Stomach (tissue), 9 donors: ENCODE measurements around the gene CREBBP. TPM values are rescaled to one million over a fixed set of nuclear protein-coding genes. Genes with fewer than 3 reads are reported as not detected.

Experiments
- DNase-seq, 2 donors: peaks; one replicate each; pipeline versions ENCODE4 v3.0.0 to v3.0.0-alpha.2; 2013 to 2019
- H3K27ac ChIP-seq, 5 donors: fragments of 200-600 bp in 4 of 5; sonication (generic) in 4 of 5; one replicate each; pipeline ENCODE4 v1.5.1; 2013 to 2019; ENCODE audit warnings: mild to moderate bottlenecking in 1 of 5, moderate library complexity in 1 of 5
- H3K27me3 ChIP-seq, 3 donors: fragments of 200-600 bp; sonication (generic); one replicate each; pipeline ENCODE4 v1.5.1; 2017 to 2019; ENCODE audit warnings: mixed run types in 1 of 3
- H3K36me3 ChIP-seq, 4 donors: fragments of 200-600 bp; sonication (generic); 1 replicate in 3 of 4; 2 replicates in 1 of 4; pipeline ENCODE4 v1.5.1; 2016 to 2019
- H3K4me1 ChIP-seq, 4 donors: fragments of 200-600 bp; sonication (generic); one replicate each; pipeline ENCODE4 v1.5.1; 2016 to 2019
- H3K4me3 ChIP-seq, 4 donors: fragments of 200-600 bp; sonication (generic) in 3 of 4; one replicate each; pipeline ENCODE4 v1.5.1; 2016 to 2019; ENCODE audit warnings: mild to moderate bottlenecking in 1 of 4
- H3K9me3 ChIP-seq, 4 donors: fragments of 200-600 bp; sonication (generic); one replicate each; pipeline ENCODE4 v1.5.1; 2016 to 2019
- CTCF ChIP-seq, 7 experiments: fragments of 450-650 bp in 4 of 7; fragments of 200-600 bp in 3 of 7; sonication (generic) in 3 of 7; IDR thresholded peaks; one replicate each; pipeline ENCODE4 v1.5.1; 2016 to 2019; ENCODE audit warnings: antibody characterized with exemption in 7 of 7, control low read depth in 2 of 7, mild to moderate bottlenecking in 1 of 7
- EP300 ChIP-seq: sonication (generic); formaldehyde crosslinking; IDR thresholded peaks from one replicate; pipeline ENCODE4 v1.6.1; 2017; ENCODE audit warnings: antibody characterized with exemption
- POLR2A ChIP-seq, 4 donors: fragments of 450-650 bp; IDR thresholded peaks; one replicate each; pipeline ENCODE4 v1.6.1; 2016; ENCODE audit warnings: antibody characterized with exemption in 4 of 4, control low read depth in 2 of 4, mild to moderate bottlenecking in 1 of 4, moderate library complexity in 1 of 4
- POLR2AphosphoS5 ChIP-seq, 3 donors: sonication (generic); formaldehyde crosslinking; IDR thresholded peaks; one replicate each; pipeline ENCODE4 v1.6.1; 2016; ENCODE audit warnings: antibody characterized with exemption in 3 of 3
- WGBS, 5 donors: extraction: QIAGEN DNeasy Blood & Tissue Kit in 3 of 5; methylation state at CpG; one replicate each; pipeline versions ENCODE4 v1.1.5 to v1.1.7; 2013 to 2018; 5-methylcytosine and 5-hydroxymethylcytosine counted together
- intact Hi-C: fragments of 100-400 bp; cut with DNase I; formaldehyde crosslinking; loops from one replicate; pipeline ENCODE4 v1.15.1; 2023; ENCODE audit warnings: low total_unique reads
- polyA plus RNA-seq, 3 donors: library from polyadenylated mRNA; stranded (reverse); fragments of 200-250 nt; gene quantifications; one replicate each; pipeline ENCODE4 v1.2.3, GENCODE V29; 2013
- total RNA-seq, 5 donors: library from RNA; depleted of rRNA; stranded (reverse); fragments of >200 nt; gene quantifications; one replicate each; pipeline versions ENCODE4 v1.1.0 to v1.2.3, GENCODE V29; 2014 to 2016
- donor health status: healthy with polysubstance abuse.
- donor health status: Bipolar disorder and iron deficiency.
- donor health status: healthy.

The CREBBP gene
- total and polyA plus RNA-seq, 8 donors = 6.7 to 116 (median 75.9) TPM

GRCh38 chr16:3830625-3831254, 49.8 kb downstream of the CREBBP start:
- intact Hi-C loops = no loop called here
- WGBS, 5 donors = 92 to 96% (median 95%) methylated on average over 9 of the region's 9 CpGs
- DNase-seq = no peak
- H3K9me3 ChIP-seq = peaks cover 0 to 15% (median 6%) of the 10 kb centered on the region in 4 donors
- no peak overlapping the region for H3K4me3 ChIP-seq
- TF ChIP-seq POLR2AphosphoS5 (IDR thresholded peaks at IDR 0.05) (no peak), EP300 (no peak), CTCF (IDR thresholded peaks at IDR 0.05) (no peak), POLR2A (IDR thresholded peaks at IDR 0.05) (no peak)
- H3K27ac ChIP-seq = no peak overlapping the region
- H3K27me3 ChIP-seq = no peaks in the 10 kb centered on the region
- peaks cover 0 to 7% (median 2%) of the 10 kb centered on the region in 4 donors for H3K36me3 ChIP-seq
- H3K4me1 ChIP-seq = peaks cover 0 to 62% (median 15%) of the 10 kb centered on the region in 4 donors

- Histone ChIP-seq H3K27ac (no peak overlapping the region), H3K4me1 (peaks cover 5 to 70% (median 23%) of the 10 kb centered on the region in 4 donors), H3K36me3 (peaks cover 0 to 6% (median 1%) of the 10 kb centered on the region in 4 donors), H3K4me3 (no peak overlapping the region), H3K27me3 (no peaks in the 10 kb centered on the region), H3K9me3 (peaks cover 0 to 15% (median 6%) of the 10 kb centered on the region in 4 donors)
- DNase-seq = no peak
- WGBS, 5 donors = 68 to 80% (median 75%) methylated on average over 6 of the region's 6 CpGs
- no peak for TF ChIP-seq POLR2A (IDR thresholded peaks at IDR 0.05)
- TF ChIP-seq POLR2AphosphoS5 (IDR thresholded peaks at IDR 0.05) = no peak
- no peak for TF ChIP-seq CTCF (IDR thresholded peaks at IDR 0.05)
- no peak for TF ChIP-seq EP300
- intact Hi-C loops = no loop called here
Measured at GRCh38 chr16:3829631-3830536, 50.6 kb downstream of the CREBBP start.

GRCh38 chr16:3825940-3826339, 54.6 kb downstream of the CREBBP start:
- peaks cover 44 to 98% (median 60%) of the 10 kb centered on the region in 4 donors for H3K4me1 ChIP-seq
- no peak for TF ChIP-seq POLR2AphosphoS5 (IDR thresholded peaks at IDR 0.05)
- no peak for TF ChIP-seq POLR2A (IDR thresholded peaks at IDR 0.05)
- no peak for TF ChIP-seq CTCF (IDR thresholded peaks at IDR 0.05)
- no peak for TF ChIP-seq EP300
- H3K36me3 ChIP-seq = peaks cover 0 to 6% (median 0%) of the 10 kb centered on the region in 4 donors
- WGBS, 5 donors = 91 to 96% (median 94%) methylated on average over 4 of the region's 4 CpGs
- no peak overlapping the region for H3K4me3 ChIP-seq
- intact Hi-C loops = no loop called here
- H3K27me3 ChIP-seq = no peaks in the 10 kb centered on the region
- no peaks in the 10 kb centered on the region for H3K9me3 ChIP-seq
- H3K27ac ChIP-seq = no peak overlapping the region
- DNase-seq = no peak

GRCh38 chr16:3825103-3825502, 55.4 kb downstream of the CREBBP start:
- WGBS, 5 donors = 24 to 48% (median 29%) methylated on average over 1 of the region's 1 CpG
- no peak overlapping the region for H3K4me3 ChIP-seq
- H3K4me1 ChIP-seq = peaks cover 53 to 98% (median 63%) of the 10 kb centered on the region in 4 donors
- no peaks in the 10 kb centered on the region for H3K9me3 ChIP-seq
- no peak for TF ChIP-seq EP300
- no peak for TF ChIP-seq CTCF (IDR thresholded peaks at IDR 0.05)
- TF ChIP-seq POLR2AphosphoS5 (IDR thresholded peaks at IDR 0.05) = no peak
- TF ChIP-seq POLR2A (IDR thresholded peaks at IDR 0.05) = no peak
- H3K27me3 ChIP-seq = no peaks in the 10 kb centered on the region
- H3K36me3 ChIP-seq = peaks cover 0 to 6% (median 0%) of the 10 kb centered on the region in 4 donors
- intact Hi-C loops = no loop called here
- no peak for DNase-seq
- no peak overlapping the region for H3K27ac ChIP-seq
